A549 (cell line): ENCODE results near the gene DSG3. TPM values are rescaled to one million over a fixed set of nuclear protein-coding genes. Genes with fewer than 3 reads are reported as not detected.

Experiments
- ATAC-seq, 2 experiments: fragments of 200-7000 bp in 1 of 2; fragments of >200 bp in 1 of 2; cut with Nextera tagmentation in 1 of 2; cut with Tn5 transposase in 1 of 2; 3 replicates each; pipeline versions ENCODE4 v1.8.0 to v1.9.1; 2018 to 2020; ENCODE audit warnings: mild to moderate bottlenecking in 1 of 2, moderate library complexity in 1 of 2
- CTCF ChIA-PET: fragments of 300-600 bp; sonication (Branson Sonifier 250); formaldehyde crosslinking; extraction: SDS; loops from one replicate; lab custom pipeline; 2021; ENCODE audit warnings: antibody characterized with exemption, inconsistent platforms; lab: Yijun Ruan, JAX
- POLR2A ChIA-PET: fragments of 350-600 bp; formaldehyde crosslinking; extraction: SDS; loops from one replicate; lab custom pipeline; 2021; ENCODE audit warnings: antibody characterized with exemption, inconsistent platforms; lab: Yijun Ruan, JAX
- DNase-seq, 2 experiments: peaks; one replicate each; pipeline versions ENCODE4 v3.0.0 to v3.0.0-alpha.2; 2011 to 2016; ENCODE audit warnings: low read depth in 1 of 2, low spot score in 1 of 2
- FAIRE-seq: peaks from 2 replicates; lab custom pipeline; 2011; peaks lifted over from hg19 to GRCh38; lab: Jason Lieb, UNC
- H3K27ac ChIP-seq, 2 experiments: fragments of >200 bp; sonication (Bioruptor Twin); formaldehyde crosslinking; 3 replicates each; pipeline ENCODE4 v1.5.1; 2016 to 2017
- H3K4me1 ChIP-seq: fragments of >200 bp; sonication (Bioruptor Twin); formaldehyde crosslinking; 3 replicates; pipeline ENCODE4 v1.6.1; 2016
- H3K4me2 ChIP-seq: fragments of >200 bp; sonication (Bioruptor Twin); formaldehyde crosslinking; 3 replicates; pipeline ENCODE4 v1.6.1; 2016
- H3K4me3 ChIP-seq: fragments of >200 bp; sonication (Bioruptor Twin); formaldehyde crosslinking; 3 replicates; pipeline ENCODE4 v1.5.1; 2016
- H3K9me3 ChIP-seq: fragments of >200 bp; sonication (Bioruptor Twin); formaldehyde crosslinking; 3 replicates; pipeline ENCODE4 v1.6.1; 2016
- BCL3 ChIP-seq: fragments of >200 bp; sonication (Bioruptor Twin); formaldehyde crosslinking; IDR thresholded peaks from 3 replicates; pipeline ENCODE4 v1.6.1; 2016
- CTCF ChIP-seq: fragments of >200 bp; sonication (Bioruptor Twin); formaldehyde crosslinking; IDR thresholded peaks from 3 replicates; pipeline ENCODE4 v1.5.1; 2016
- EHF ChIP-seq: fragments of 250-450 bp; sonication (Bioruptor Pico); IDR thresholded peaks from 2 replicates; pipeline ENCODE4 v1.5.0; 2020; ENCODE audit warnings: mild to moderate bottlenecking
- FOSB ChIP-seq: fragments of 250-450 bp; sonication (Bioruptor Pico); IDR thresholded peaks from 2 replicates; pipeline ENCODE4 v1.5.0; 2020; ENCODE audit warnings: mild to moderate bottlenecking, moderate library complexity
- FOSL2 ChIP-seq, 2 experiments: fragments of 450-650 bp in 1 of 2; fragments of >200 bp in 1 of 2; sonication (Bioruptor Twin) in 1 of 2; formaldehyde crosslinking; IDR thresholded peaks; 2 replicates each; pipeline versions ENCODE4 v1.5.0 to v1.6.1; 2016 to 2020; ENCODE audit warnings: mild to moderate bottlenecking in 1 of 2, moderate library complexity in 1 of 2
- FOXS1 ChIP-seq: fragments of 250-450 bp; sonication (Bioruptor Pico); IDR thresholded peaks from 2 replicates; pipeline ENCODE4 v1.5.0; 2020; ENCODE audit warnings: mild to moderate bottlenecking, moderate library complexity
- HMGXB4 ChIP-seq: fragments of 250-450 bp; sonication (Bioruptor Pico); IDR thresholded peaks from 2 replicates; pipeline ENCODE4 v1.5.0; 2021; ENCODE audit warnings: mild to moderate bottlenecking, moderate library complexity, borderline replicate concordance
- JUN ChIP-seq, 2 experiments: fragments of >200 bp; sonication (Bioruptor Twin); formaldehyde crosslinking; IDR thresholded peaks; 2 replicates in 1 of 2; 3 replicates in 1 of 2; pipeline ENCODE4 v1.6.1; 2016 to 2017
- JUNB ChIP-seq: fragments of >200 bp; sonication (Bioruptor Twin); formaldehyde crosslinking; IDR thresholded peaks from 2 replicates; pipeline ENCODE4 v1.6.1; 2016
- KDM5A ChIP-seq: fragments of 200-600 bp; sonication (generic); IDR thresholded peaks from 2 replicates; pipeline ENCODE4 v1.6.1; 2016; ENCODE audit warnings: antibody characterized with exemption, mild to moderate bottlenecking
- MAX ChIP-seq: IDR thresholded peaks from 2 replicates; pipeline ENCODE4 v1.6.1; 2012
- MYC ChIP-seq: IDR thresholded peaks from 2 replicates; pipeline ENCODE4 v1.6.1; 2012; ENCODE audit warnings: mild to moderate bottlenecking, inconsistent platforms, low read length, improper control_type of control experiment, borderline replicate concordance
- RARB ChIP-seq: fragments of 250-450 bp; sonication (Bioruptor Pico); IDR thresholded peaks from 2 replicates; pipeline ENCODE4 v1.8.0; 2021; ENCODE audit warnings: mild to moderate bottlenecking, moderate library complexity
- SREBF2 ChIP-seq: fragments of 450-650 bp; IDR thresholded peaks from 2 replicates; pipeline ENCODE4 v1.6.1; 2014; ENCODE audit warnings: mild to moderate bottlenecking, moderate library complexity
- TFCP2L1 ChIP-seq: fragments of 250-450 bp; sonication (Bioruptor Pico); IDR thresholded peaks from 2 replicates; pipeline ENCODE4 v1.5.0; 2021; ENCODE audit warnings: mild to moderate bottlenecking
- ZSCAN20 ChIP-seq: fragments of 250-450 bp; sonication (Bioruptor Pico); IDR thresholded peaks from 2 replicates; pipeline ENCODE4 v1.8.0; 2022; ENCODE audit warnings: mild to moderate bottlenecking, moderate library complexity
- WGBS: methylation state at CpG from one replicate; pipeline ENCODE4 v1.1.6; 2017; ENCODE audit errors: missing lambda C conversion rate; 5-methylcytosine and 5-hydroxymethylcytosine counted together
- polyA plus RNA-seq, 4 experiments: library from polyadenylated mRNA; depleted of rRNA in 3 of 4; stranded (reverse); fragments of >200 nt; fragmentation: RNase III in 1 of 4; extraction: RNeasy Plus Mini Kit Qiagen cat#74134 plus additional on column Dnase treatment in 1 of 4; gene quantifications; 2 replicates in 3 of 4; 3 replicates in 1 of 4; pipeline ENCODE4 v1.2.3, GENCODE V29; 2011 to 2017
- TF ChIP-seq, protein P1 (sequence below): IDR thresholded peaks from 2 replicates; pipeline ENCODE4 v1.6.1; 2012

The DSG3 gene
- polyA plus RNA-seq, 2 of the 4 experiments (the other 2 are of a cell fraction): 0.01 to 0.03 TPM

DNA sequence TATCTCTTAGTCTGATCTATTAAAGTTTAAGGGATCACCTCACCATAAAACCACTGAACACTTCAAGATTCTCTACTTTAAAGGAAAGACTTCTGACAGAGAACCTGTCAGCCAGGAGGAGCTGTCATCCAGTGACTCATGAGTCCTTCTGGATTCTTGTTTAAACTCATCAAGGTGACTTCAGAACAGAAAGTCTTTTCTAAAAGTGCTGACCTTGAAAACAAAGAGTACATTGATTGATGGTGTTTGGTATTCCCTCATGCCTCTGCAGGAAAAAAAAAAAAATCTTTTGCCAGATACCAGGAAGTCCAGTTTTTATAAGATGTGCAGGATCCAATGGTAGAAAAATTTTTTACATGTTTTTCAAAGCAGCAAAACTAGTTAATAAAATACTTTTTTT is 62.8 kb downstream of the DSG3 start:
- H3K4me1 ChIP-seq: peaks cover 60% of the 10 kb centered on the region
- CTCF ChIA-PET: interaction anchor here (0.7 kb wide), 3 partner anchors 13 to 86 kb away, joined by 3 to 5 read pairs (median 4); no protein-coding TSS in a partner anchor
- ATAC-seq: no peak
- peak overlapping the region; percentile 69; the same call in 1 of the 3 replicates for H3K4me2 ChIP-seq
- H3K9me3 ChIP-seq: no peaks in the 10 kb centered on the region
- H3K4me3 ChIP-seq: no peak overlapping the region
- DNase-seq: no peak
- H3K27ac ChIP-seq: no peak overlapping the region; a peak in 1 of 6 replicates
- FAIRE-seq: no peak
- POLR2A ChIA-PET: no interaction called here
- TF ChIP-seq KDM5A: no peak
- TF ChIP-seq RARB (CRISPR knock-in tag): no peak
- no peak for TF ChIP-seq ZSCAN20 (CRISPR knock-in tag)
- no peak for TF ChIP-seq TFCP2L1 (CRISPR knock-in tag)
- TF ChIP-seq BCL3: no peak
- TF ChIP-seq FOXS1 (CRISPR knock-in tag): no peak
- no peak for TF ChIP-seq FOSB (CRISPR knock-in tag)
- no peak for TF ChIP-seq JUN (IDR thresholded peaks at IDR 0.05)
- TF ChIP-seq, all 56 proteins: peak for 0

GRCh38 chr18:31511098-31511497 is 63.6 kb downstream of the DSG3 start:
- 58% methylated on average over 6 of the region's 6 CpGs for WGBS
- Histone ChIP-seq H3K4me2 (peak overlapping the region; percentile 69; the same call in 2 of the 3 replicates), H3K4me1 (peaks cover 60% of the 10 kb centered on the region), H3K27ac (peak overlapping the region; percentile 71 to 90; a peak in 4 of 6 replicates), H3K9me3 (no peaks in the 10 kb centered on the region), H3K4me3 (no peak overlapping the region)
- DNase-seq (no peak), ATAC-seq (peak in 1 of 2 experiments; percentile 40; a peak in 1 of 6 replicates), FAIRE-seq (no peak)
- ChIA-PET CTCF (interaction anchor here (0.7 kb wide), 3 partner anchors 14 to 86 kb away, joined by 3 to 5 read pairs (median 4); no protein-coding TSS in a partner anchor), POLR2A (no interaction called here)
- no peak for TF ChIP-seq SREBF2
- peak; percentile 10; the same call in 1 of the 3 replicates for TF ChIP-seq CTCF
- no peak for TF ChIP-seq JUNB

GRCh38 chr18:31512203-31512764 is 64.7 kb downstream of the DSG3 start:
- ATAC-seq (peak; percentile 98 to 99), DNase-seq (peak; percentile 58 to 85), FAIRE-seq (no peak)
- 30% methylated on average over 6 of the region's 6 CpGs for WGBS
- Histone ChIP-seq H3K27ac (peak overlapping the region; percentile 71 to 90), H3K4me3 (no peak overlapping the region), H3K9me3 (no peaks in the 10 kb centered on the region), H3K4me2 (peak overlapping the region; percentile 69), H3K4me1 (peaks cover 60% of the 10 kb centered on the region)
- TF ChIP-seq MYC: peak; percentile 83; the same call in 1 of the 2 replicates
- no peak for TF ChIP-seq FOSB (CRISPR knock-in tag)
- TF ChIP-seq, protein P1, sequence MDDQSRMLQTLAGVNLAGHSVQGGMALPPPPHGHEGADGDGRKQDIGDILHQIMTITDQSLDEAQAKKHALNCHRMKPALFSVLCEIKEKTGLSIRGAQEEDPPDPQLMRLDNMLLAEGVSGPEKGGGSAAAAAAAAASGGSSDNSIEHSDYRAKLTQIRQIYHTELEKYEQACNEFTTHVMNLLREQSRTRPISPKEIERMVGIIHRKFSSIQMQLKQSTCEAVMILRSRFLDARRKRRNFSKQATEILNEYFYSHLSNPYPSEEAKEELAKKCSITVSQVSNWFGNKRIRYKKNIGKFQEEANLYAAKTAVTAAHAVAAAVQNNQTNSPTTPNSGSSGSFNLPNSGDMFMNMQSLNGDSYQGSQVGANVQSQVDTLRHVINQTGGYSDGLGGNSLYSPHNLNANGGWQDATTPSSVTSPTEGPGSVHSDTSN: no peak
- TF ChIP-seq FOSL2 (IDR thresholded peaks at IDR 0.05): no peak
- TF ChIP-seq FOSL2 (CRISPR knock-in tag; IDR thresholded peaks at IDR 0.05): peak; percentile 74
- no peak for TF ChIP-seq HMGXB4 (CRISPR knock-in tag)
- no peak for TF ChIP-seq EHF (CRISPR knock-in tag)
- peak; percentile 84 for TF ChIP-seq MAX
- ChIA-PET CTCF (interaction anchor here (0.7 to 3.1 kb wide), 4 partner anchors 12 to 88 kb away, joined by 3 to 16 read pairs (median 4); no protein-coding TSS in a partner anchor), POLR2A (no interaction called here)
